ENCODE results near the gene SRRD. TPM values are rescaled to one million over a fixed set of nuclear protein-coding genes. Genes with fewer than 3 reads are reported as not detected.

Gene SRRD
- total and polyA plus RNA-seq, 2 of the 8 experiments (the other 6 are each of a cell fraction or from before 2014, with no cell fraction given): 17.1 to 25.3 TPM

GRCh38 chr22:26517429-26517828 is 33.8 kb downstream of the SRRD start:
- Histone ChIP-seq H3K4me2 (ENCODE audit: insufficient read depth in 1 of 2, low read depth in 2 of 2, low read length in 2 of 2) (no peak overlapping the region), H2BK120ac (replicated peaks; ENCODE audit: low read depth, low read length) (no peak overlapping the region)
- WGBS, 2 experiments (ENCODE audit: extremely low coverage in 1 of 2, insufficient coverage in 1 of 2, insufficient read length in 1 of 2, insufficient replicate concordance in 2 of 2, low coverage in 1 of 2, low lambda C conversion rate in 2 of 2, missing lambda C conversion rate in 1 of 2): 95% methylated on average over 5 of the region's 5 CpGs; no CpG with 5 or more reads in 1 of the 2 experiments

More at GRCh38 chr22:26517429-26517828, 33.8 kb downstream of the SRRD start:
- Histone ChIP-seq H3K18ac (ENCODE audit: extremely low read depth, low read length) (no peak overlapping the region), H3K23ac (ENCODE audit: insufficient read length) (no peak overlapping the region), H3K4ac (replicated peaks; ENCODE audit: insufficient read length, low read depth, low read length) (no peak overlapping the region), H3K4me1 (replicated peaks in 1 of 4; ENCODE audit: control insufficient read depth in 3 of 4, insufficient read depth in 4 of 4, low read length in 3 of 4) (no peaks in the 10 kb centered on the region; a peak in 1 of 7 replicates), H3K23me2 (ENCODE audit: low read depth, low read length) (no peaks in the 10 kb centered on the region; the same call in 1 of the 2 replicates), H2BK20ac (ENCODE audit: low read length) (no peak overlapping the region), H2BK12ac (ENCODE audit: low read depth, low read length) (no peak overlapping the region), H2BK5ac (ENCODE audit: low read depth, low read length) (no peak overlapping the region), H3K14ac (ENCODE audit: insufficient read length) (no peak overlapping the region), H3K9me3 (ENCODE audit: insufficient read depth in 2 of 2, low read depth in 1 of 2, low read length in 1 of 2) (no peaks in the 10 kb centered on the region), H4K20me1 (replicated peaks in 1 of 2; ENCODE audit: control insufficient read depth in 1 of 2, insufficient read depth in 2 of 2, low read length in 2 of 2) (no peaks in the 10 kb centered on the region), H2AFZ (ENCODE audit: low read length) (no peak overlapping the region), H3K79me1 (ENCODE audit: low read depth, low read length) (no peaks in the 10 kb centered on the region; the same call in 1 of the 2 replicates), H3K27ac (ENCODE audit: low read depth, low read length) (no peak overlapping the region), H3K79me2 (ENCODE audit: control insufficient read depth in 1 of 2, insufficient read depth in 2 of 2, low read length in 2 of 2) (peaks cover 0 to 6% of the 10 kb centered on the region in 2 experiments; a peak in 2 of 4 replicates), H3K36me3 (ENCODE audit: control insufficient read depth in 2 of 4, insufficient read depth in 4 of 4, low read length in 3 of 4) (no peaks in the 10 kb centered on the region), H4K91ac (replicated peaks; ENCODE audit: insufficient read length, low read length) (no peak overlapping the region), H3K9ac (replicated peaks in 1 of 4; ENCODE audit: extremely low read depth in 1 of 4, low read depth in 3 of 4, low read length in 3 of 4) (no peak overlapping the region), H4K5ac (ENCODE audit: insufficient read length, low read depth, low read length) (no peak overlapping the region), H2AK5ac (ENCODE audit: low read depth, low read length) (no peak overlapping the region), H3K56ac (replicated peaks; ENCODE audit: insufficient read length, low read depth, low read length) (no peak overlapping the region), H3K27me3 (replicated peaks in 1 of 4; ENCODE audit: control insufficient read depth in 3 of 4, extremely low read depth in 1 of 4, insufficient read depth in 3 of 4, low read length in 3 of 4) (no peaks in the 10 kb centered on the region), H2BK15ac (ENCODE audit: low read length) (no peak overlapping the region), H3K4me3 (ENCODE audit: extremely low read depth in 1 of 4, insufficient read depth in 2 of 4, low read depth in 3 of 4, low read length in 4 of 4) (no peak overlapping the region), H4K8ac (ENCODE audit: extremely low read depth, insufficient read depth, low read length) (no peak overlapping the region)
- DNase-seq (ENCODE audit: low read depth in 1 of 2, low spot score in 2 of 2) (no peak), FAIRE-seq (no peak)
- POLR2A ChIA-PET (ENCODE audit: partially characterized antibody): interaction anchor here (1.7 kb wide), 2 partner anchors 14 to 36 kb away, joined by 4 read pairs; no protein-coding TSS in a partner anchor
- CTCF ChIA-PET (ENCODE audit: partially characterized antibody): interaction anchor here (0.5 kb wide), 1 partner anchor 14 kb away, joined by 3 read pairs; no protein-coding TSS in a partner anchor
- no peak for TF ChIP-seq NANOG (IDR thresholded peaks at IDR 0.05; ENCODE audit: insufficient read depth, low read depth, low read length, poor library complexity, severe bottlenecking)
- 0 out of 2 replicates have a peak, but pooled peaks have one; percentile 51 for TF ChIP-seq YY1 (IDR thresholded peaks at IDR 0.05; ENCODE audit: low read depth, low read length)
- TF ChIP-seq CEBPB (IDR thresholded peaks at IDR 0.05; ENCODE audit: low read depth, low read length): peak; percentile 91
